ENCODE data around the gene ABCF2.

The ABCF2 gene

DNA sequence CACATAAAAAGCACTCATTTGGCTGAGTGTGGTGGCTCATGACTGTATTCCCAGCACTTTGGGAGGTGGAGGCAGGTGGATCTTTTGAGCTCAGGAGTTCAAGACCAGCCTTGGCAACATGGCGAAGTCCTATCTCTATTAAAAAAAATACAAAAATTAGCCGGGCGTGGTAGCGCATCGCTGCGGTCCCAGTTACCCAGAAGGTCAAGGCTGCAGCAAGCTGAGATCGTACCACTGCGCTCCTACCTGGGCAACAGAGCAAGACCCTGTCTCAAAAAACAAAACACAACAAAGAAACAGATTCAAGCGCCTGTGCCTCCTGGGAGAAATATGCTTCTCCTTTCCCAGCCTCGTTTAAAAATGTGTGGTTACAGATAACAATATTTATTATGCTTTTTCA, 2.2 kb upstream of the ABCF2 start:
- DNase-seq (ENCODE audit: low read depth), result no peak
- H3K4me3 ChIP-seq (ENCODE audit: low read length), result no peak overlapping the region
- TF ChIP-seq CTCF (conservative IDR thresholded peaks at IDR 0.05; ENCODE audit: low read depth, low read length), result no peak

DNA sequence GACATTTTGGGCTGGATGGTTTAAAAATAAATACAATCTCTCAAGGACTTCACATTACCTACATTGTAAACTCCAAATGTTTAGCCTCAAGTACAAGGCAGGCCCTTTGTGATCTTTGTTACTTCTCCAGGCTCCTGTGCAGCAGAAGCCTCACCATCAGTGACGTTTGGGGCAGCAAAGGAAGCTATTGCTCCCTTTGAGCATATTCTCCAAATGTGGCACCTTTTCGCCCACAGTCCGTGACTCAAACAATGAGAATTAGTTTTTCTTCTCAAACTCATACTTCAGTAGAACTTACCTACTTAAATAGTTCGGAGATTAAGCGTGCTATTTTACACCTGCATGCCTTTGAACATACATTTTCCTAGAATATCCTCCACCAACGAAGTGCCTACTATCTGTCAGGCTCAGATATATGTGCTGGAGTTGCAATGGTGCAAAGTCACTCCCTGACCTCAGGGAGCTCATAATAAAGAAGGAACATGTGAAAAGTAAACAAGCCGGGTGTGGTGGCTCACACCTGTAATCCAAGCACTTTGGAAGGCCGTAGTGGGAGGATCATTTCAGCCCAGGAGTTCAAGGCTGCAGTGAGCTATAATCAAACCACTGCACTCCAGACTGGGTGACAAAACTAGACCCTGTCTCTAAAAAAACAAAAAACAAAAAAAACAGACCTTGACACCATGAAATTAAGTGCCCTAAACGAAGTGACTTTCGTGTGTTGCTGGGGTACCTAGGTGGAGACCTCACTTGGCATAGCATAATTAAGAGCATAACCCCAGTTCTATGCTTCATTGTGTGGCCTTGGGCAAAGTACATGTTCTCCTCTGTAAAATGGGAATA, 1.2 kb upstream of the ABCF2 start:
- no peak for DNase-seq (ENCODE audit: low read depth)
- no peak for TF ChIP-seq CTCF (conservative IDR thresholded peaks at IDR 0.05; ENCODE audit: low read depth, low read length)
- peak overlapping the region; percentile 87 for H3K4me3 ChIP-seq (ENCODE audit: low read length)

- DNase-seq (ENCODE audit: low read depth), result no peak
- TF ChIP-seq CTCF (conservative IDR thresholded peaks at IDR 0.05; ENCODE audit: low read depth, low read length), result no peak
- peak overlapping the region; percentile 87 for H3K4me3 ChIP-seq (ENCODE audit: low read length)
Observed at GRCh38 chr7:151226560-151226874, 488 bp downstream of the ABCF2 start.

DNA sequence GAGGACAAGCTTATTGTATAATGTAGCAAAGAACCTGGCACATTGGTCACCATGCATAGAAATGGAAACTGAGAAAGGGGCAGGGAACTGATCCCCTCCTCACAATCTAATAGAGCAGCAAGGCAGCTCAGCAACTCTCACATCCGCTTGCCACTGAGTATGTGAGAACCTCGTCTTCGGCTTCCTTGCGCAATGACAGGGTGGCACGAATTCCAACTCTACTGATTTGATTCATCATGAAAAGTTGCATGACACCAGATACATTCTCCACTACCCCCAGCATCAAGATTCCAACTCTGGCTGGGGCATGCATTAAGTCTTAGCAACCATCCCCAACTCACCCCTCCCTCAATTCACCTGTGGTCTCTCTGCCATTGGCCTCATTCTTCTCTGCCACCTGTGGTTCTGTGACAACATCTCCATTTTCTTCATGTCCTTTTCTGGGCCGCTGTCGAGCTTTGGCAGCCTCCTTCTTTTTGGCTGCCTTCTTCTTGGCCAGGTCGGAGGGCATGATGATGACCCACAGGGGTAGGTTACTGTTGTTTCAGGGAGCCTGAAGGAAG, 976 bp downstream of the ABCF2 start:
- H3K4me3 ChIP-seq (ENCODE audit: low read length), result peak overlapping the region; percentile 87
- no peak for DNase-seq (ENCODE audit: low read depth)

DNA sequence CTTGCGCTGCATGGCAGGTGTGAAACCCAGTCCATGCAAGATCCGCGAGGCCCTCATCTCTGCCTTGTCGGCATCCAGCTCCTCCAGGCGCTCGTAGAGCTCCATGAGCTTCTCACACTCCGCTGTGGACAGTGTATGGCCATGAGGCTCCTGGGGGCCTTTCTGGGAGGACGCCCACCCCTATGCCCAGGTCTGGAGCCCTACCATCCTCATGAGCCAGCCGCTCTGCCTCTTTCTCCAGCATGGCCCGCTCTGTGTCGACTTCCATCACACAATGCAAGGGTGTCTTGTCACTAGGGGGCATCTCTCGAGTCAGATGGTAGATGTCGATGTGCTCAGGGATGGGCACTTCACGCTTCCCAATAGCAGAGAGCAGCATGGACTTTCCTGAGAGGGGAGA, 3.3 kb downstream of the ABCF2 start:
- no peak overlapping the region for H3K4me3 ChIP-seq (ENCODE audit: low read length)
- no peak for DNase-seq (ENCODE audit: low read depth)
- no peak for TF ChIP-seq CTCF (conservative IDR thresholded peaks at IDR 0.05; ENCODE audit: low read depth, low read length)

More for the DNA sequence above, 976 bp downstream of the ABCF2 start:
- no peak for TF ChIP-seq CTCF (conservative IDR thresholded peaks at IDR 0.05; ENCODE audit: low read depth, low read length)

DNA sequence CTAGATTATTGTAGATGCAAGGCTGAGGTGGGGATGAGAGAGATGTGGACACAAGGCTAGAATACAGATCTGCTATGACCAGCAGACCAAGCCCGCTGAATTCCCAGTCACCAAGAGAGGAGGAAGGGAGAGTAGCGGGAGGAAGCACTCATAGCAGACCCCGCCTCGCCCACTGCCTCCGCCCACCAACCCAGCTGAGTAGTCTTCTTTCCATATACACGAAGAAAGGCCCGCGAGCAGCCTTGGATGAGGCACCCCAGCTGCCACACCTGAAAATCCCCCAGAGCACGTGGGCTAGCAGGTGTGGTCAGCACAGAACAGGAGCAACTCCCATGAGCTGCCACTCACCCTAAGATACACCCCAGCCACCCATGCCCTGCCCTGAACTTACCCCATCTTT, 8.8 kb downstream of the ABCF2 start:
- no peak overlapping the region for H3K4me3 ChIP-seq (ENCODE audit: low read length)
- TF ChIP-seq CTCF (conservative IDR thresholded peaks at IDR 0.05; ENCODE audit: low read depth, low read length), result no peak
- no peak for DNase-seq (ENCODE audit: low read depth)

DNA sequence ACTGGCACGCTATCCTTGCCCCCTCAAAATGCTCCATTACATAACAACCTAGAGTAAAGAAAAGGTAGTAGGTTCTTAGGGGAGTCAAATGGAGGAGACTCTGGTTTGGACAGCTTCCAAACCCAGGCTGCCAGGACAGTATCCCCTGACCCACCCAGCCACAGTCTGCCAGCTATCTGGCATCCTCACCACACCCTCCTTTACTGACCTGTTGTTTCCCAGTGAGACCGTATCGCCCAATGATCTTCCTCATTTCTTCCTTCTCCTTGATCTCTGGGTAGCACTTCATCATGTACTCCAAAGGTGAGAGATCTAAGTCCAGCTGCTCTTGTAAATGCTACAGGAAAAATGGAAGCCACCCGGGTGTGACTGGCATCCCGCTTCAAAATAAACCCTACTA, 11.6 kb downstream of the ABCF2 start:
- no peak for DNase-seq (ENCODE audit: low read depth)
- no peak overlapping the region for H3K4me3 ChIP-seq (ENCODE audit: low read length)
- no peak for TF ChIP-seq CTCF (conservative IDR thresholded peaks at IDR 0.05; ENCODE audit: low read depth, low read length)

Data from retinal pigment epithelial cell (primary cell).